ENCODE results near the gene TSPAN9. TPM values are rescaled to one million over a fixed set of nuclear protein-coding genes. Genes with fewer than 3 reads are reported as not detected.

The TSPAN9 gene
- polyA plus RNA-seq, 1 donor, result 24.9 TPM

GRCh38 chr12:3225154-3225795, 148.1 kb downstream of the TSPAN9 start:
- no peak overlapping the region for H3K27ac ChIP-seq (ENCODE audit: low read length)
- no peaks in the 10 kb centered on the region for H3K27me3 ChIP-seq (ENCODE audit: control insufficient read depth, insufficient read depth, low read length)
- no peaks in the 10 kb centered on the region for H3K4me1 ChIP-seq (ENCODE audit: control insufficient read depth, insufficient read depth, low read length)
- peaks cover 12% of the 10 kb centered on the region for H3K36me3 ChIP-seq (ENCODE audit: control insufficient read depth, insufficient read depth, low read length)
- H3K9me3 ChIP-seq (ENCODE audit: control insufficient read depth, low read depth, low read length), result no peaks in the 10 kb centered on the region
- no peak for DNase-seq
- H3K4me3 ChIP-seq (ENCODE audit: low read length), result no peak overlapping the region
- WGBS (ENCODE audit: insufficient coverage, low lambda C conversion rate), result no CpG with 5 or more reads among the region's 20 CpGs

GRCh38 chr12:3225796-3226180, 148.6 kb downstream of the TSPAN9 start:
- H3K27me3 ChIP-seq (ENCODE audit: control insufficient read depth, insufficient read depth, low read length), result no peaks in the 10 kb centered on the region
- H3K4me1 ChIP-seq (ENCODE audit: control insufficient read depth, insufficient read depth, low read length), result no peaks in the 10 kb centered on the region
- WGBS (ENCODE audit: insufficient coverage, low lambda C conversion rate), result no CpG with 5 or more reads among the region's 3 CpGs
- DNase-seq, result no peak
- H3K4me3 ChIP-seq (ENCODE audit: low read length), result no peak overlapping the region
- H3K9me3 ChIP-seq (ENCODE audit: control insufficient read depth, low read depth, low read length), result no peaks in the 10 kb centered on the region
- H3K27ac ChIP-seq (ENCODE audit: low read length), result no peak overlapping the region
- H3K36me3 ChIP-seq (ENCODE audit: control insufficient read depth, insufficient read depth, low read length), result peaks cover 14% of the 10 kb centered on the region

GRCh38 chr12:3226264-3226663, 149.1 kb downstream of the TSPAN9 start:
- Histone ChIP-seq H3K4me1 (ENCODE audit: control insufficient read depth, insufficient read depth, low read length) (no peaks in the 10 kb centered on the region), H3K4me3 (ENCODE audit: low read length) (no peak overlapping the region), H3K36me3 (ENCODE audit: control insufficient read depth, insufficient read depth, low read length) (peaks cover 16% of the 10 kb centered on the region), H3K27me3 (ENCODE audit: control insufficient read depth, insufficient read depth, low read length) (no peaks in the 10 kb centered on the region), H3K27ac (ENCODE audit: low read length) (no peak overlapping the region), H3K9me3 (ENCODE audit: control insufficient read depth, low read depth, low read length) (no peaks in the 10 kb centered on the region)
- no CpG with 5 or more reads among the region's 3 CpGs for WGBS (ENCODE audit: insufficient coverage, low lambda C conversion rate)
- DNase-seq, result no peak

- Histone ChIP-seq H3K4me3 (ENCODE audit: low read length) (no peak overlapping the region), H3K9me3 (ENCODE audit: control insufficient read depth, low read depth, low read length) (no peaks in the 10 kb centered on the region), H3K27ac (ENCODE audit: low read length) (no peak overlapping the region), H3K4me1 (ENCODE audit: control insufficient read depth, insufficient read depth, low read length) (no peaks in the 10 kb centered on the region), H3K36me3 (ENCODE audit: control insufficient read depth, insufficient read depth, low read length) (peaks cover 20% of the 10 kb centered on the region), H3K27me3 (ENCODE audit: control insufficient read depth, insufficient read depth, low read length) (no peaks in the 10 kb centered on the region)
- no peak for DNase-seq
- WGBS (ENCODE audit: insufficient coverage, low lambda C conversion rate), result 92% methylated on average over 2 of the region's 17 CpGs
Observed at GRCh38 chr12:3227076-3227975, 150.1 kb downstream of the TSPAN9 start.

GRCh38 chr12:3228552-3228951, 151.4 kb downstream of the TSPAN9 start:
- no CpG with 5 or more reads among the region's 5 CpGs for WGBS (ENCODE audit: insufficient coverage, low lambda C conversion rate)
- Histone ChIP-seq H3K9me3 (ENCODE audit: control insufficient read depth, low read depth, low read length) (no peaks in the 10 kb centered on the region), H3K27me3 (ENCODE audit: control insufficient read depth, insufficient read depth, low read length) (no peaks in the 10 kb centered on the region), H3K36me3 (ENCODE audit: control insufficient read depth, insufficient read depth, low read length) (peaks cover 13% of the 10 kb centered on the region), H3K27ac (ENCODE audit: low read length) (no peak overlapping the region), H3K4me3 (ENCODE audit: low read length) (no peak overlapping the region), H3K4me1 (ENCODE audit: control insufficient read depth, insufficient read depth, low read length) (no peaks in the 10 kb centered on the region)
- no peak for DNase-seq

GRCh38 chr12:3229577-3229976, 152.4 kb downstream of the TSPAN9 start:
- no CpG with 5 or more reads among the region's 5 CpGs for WGBS (ENCODE audit: insufficient coverage, low lambda C conversion rate)
- H3K9me3 ChIP-seq (ENCODE audit: control insufficient read depth, low read depth, low read length), result no peaks in the 10 kb centered on the region
- H3K4me1 ChIP-seq (ENCODE audit: control insufficient read depth, insufficient read depth, low read length), result no peaks in the 10 kb centered on the region
- H3K27me3 ChIP-seq (ENCODE audit: control insufficient read depth, insufficient read depth, low read length), result no peaks in the 10 kb centered on the region
- no peak for DNase-seq
- peaks cover 13% of the 10 kb centered on the region for H3K36me3 ChIP-seq (ENCODE audit: control insufficient read depth, insufficient read depth, low read length)
- no peak overlapping the region for H3K27ac ChIP-seq (ENCODE audit: low read length)
- no peak overlapping the region for H3K4me3 ChIP-seq (ENCODE audit: low read length)

GRCh38 chr12:3230758-3231375, 153.7 kb downstream of the TSPAN9 start:
- Histone ChIP-seq H3K36me3 (ENCODE audit: control insufficient read depth, insufficient read depth, low read length) (peaks cover 13% of the 10 kb centered on the region), H3K27ac (ENCODE audit: low read length) (no peak overlapping the region), H3K4me1 (ENCODE audit: control insufficient read depth, insufficient read depth, low read length) (no peaks in the 10 kb centered on the region), H3K27me3 (ENCODE audit: control insufficient read depth, insufficient read depth, low read length) (no peaks in the 10 kb centered on the region), H3K4me3 (ENCODE audit: low read length) (no peak overlapping the region), H3K9me3 (ENCODE audit: control insufficient read depth, low read depth, low read length) (no peaks in the 10 kb centered on the region)
- 100% methylated on average over 1 of the region's 14 CpGs for WGBS (ENCODE audit: insufficient coverage, low lambda C conversion rate)
- no peak for DNase-seq

- Histone ChIP-seq H3K9me3 (ENCODE audit: control insufficient read depth, low read depth, low read length) (no peaks in the 10 kb centered on the region), H3K4me3 (ENCODE audit: low read length) (no peak overlapping the region), H3K4me1 (ENCODE audit: control insufficient read depth, insufficient read depth, low read length) (no peaks in the 10 kb centered on the region), H3K27me3 (ENCODE audit: control insufficient read depth, insufficient read depth, low read length) (no peaks in the 10 kb centered on the region), H3K36me3 (ENCODE audit: control insufficient read depth, insufficient read depth, low read length) (peaks cover 13% of the 10 kb centered on the region), H3K27ac (ENCODE audit: low read length) (no peak overlapping the region)
- WGBS (ENCODE audit: insufficient coverage, low lambda C conversion rate), result no CpG with 5 or more reads among the region's 19 CpGs
- DNase-seq, result no peak
Observed at GRCh38 chr12:3231399-3231876, 154.3 kb downstream of the TSPAN9 start.

- Histone ChIP-seq H3K4me3 (ENCODE audit: low read length) (no peak overlapping the region), H3K36me3 (ENCODE audit: control insufficient read depth, insufficient read depth, low read length) (peaks cover 13% of the 10 kb centered on the region), H3K27ac (ENCODE audit: low read length) (no peak overlapping the region), H3K4me1 (ENCODE audit: control insufficient read depth, insufficient read depth, low read length) (peaks cover 4% of the 10 kb centered on the region), H3K27me3 (ENCODE audit: control insufficient read depth, insufficient read depth, low read length) (no peaks in the 10 kb centered on the region), H3K9me3 (ENCODE audit: control insufficient read depth, low read depth, low read length) (no peaks in the 10 kb centered on the region)
- DNase-seq, result no peak
- WGBS (ENCODE audit: insufficient coverage, low lambda C conversion rate), result no CpG with 5 or more reads among the region's 5 CpGs
Observed at GRCh38 chr12:3233797-3234196, 156.6 kb downstream of the TSPAN9 start.

GRCh38 chr12:3236345-3237187, 159.4 kb downstream of the TSPAN9 start:
- Histone ChIP-seq H3K9me3 (ENCODE audit: control insufficient read depth, low read depth, low read length) (no peaks in the 10 kb centered on the region), H3K4me3 (ENCODE audit: low read length) (no peak overlapping the region), H3K27ac (ENCODE audit: low read length) (no peak overlapping the region), H3K36me3 (ENCODE audit: control insufficient read depth, insufficient read depth, low read length) (peaks cover under 1% of the 10 kb centered on the region), H3K4me1 (ENCODE audit: control insufficient read depth, insufficient read depth, low read length) (peaks cover 6% of the 10 kb centered on the region), H3K27me3 (ENCODE audit: control insufficient read depth, insufficient read depth, low read length) (no peaks in the 10 kb centered on the region)
- 80% methylated on average over 1 of the region's 16 CpGs for WGBS (ENCODE audit: insufficient coverage, low lambda C conversion rate)
- DNase-seq, result peak; percentile 43 to 48

Data from large intestine (tissue), 3 donors.